Peyer's patch (tissue), 4 donors: Measurements from ENCODE around the gene SLC2A4RG.

Experiments
- CTCF ChIP-seq, 6 experiments: fragments of 450-650 bp in 4 of 6; fragments of 200-600 bp in 2 of 6; sonication (generic) in 1 of 6; IDR thresholded peaks; one replicate each; pipeline ENCODE4 v1.5.1; 2017 to 2019; ENCODE audit warnings: antibody characterized with exemption in 6 of 6, mild to moderate bottlenecking in 3 of 6, moderate library complexity in 1 of 6
- POLR2A ChIP-seq, 2 donors: fragments of 450-650 bp; IDR thresholded peaks; one replicate each; pipeline ENCODE4 v1.5.1; 2017; ENCODE audit warnings: antibody characterized with exemption in 2 of 2, mild to moderate bottlenecking in 2 of 2, moderate library complexity in 2 of 2

GRCh38 chr20:63709149-63709527 lies 30.4 kb upstream of the SLC2A4RG start:
- TF ChIP-seq CTCF (IDR thresholded peaks at IDR 0.05) (no peak), POLR2A (IDR thresholded peaks at IDR 0.05) (no peak)
